Neutrophil (primary cell): ENCODE data around the gene WDR7.

Experiments
- H3K27ac ChIP-seq: fragments of 200-600 bp; sonication (generic); 2 replicates; pipeline ENCODE4 v1.5.1; 2016; ENCODE audit warnings: mild to moderate bottlenecking, moderate library complexity
- H3K27me3 ChIP-seq: fragments of 200-600 bp; sonication (generic); 2 replicates; pipeline ENCODE4 v1.6.0; 2016; ENCODE audit warnings: mild to moderate bottlenecking
- H3K36me3 ChIP-seq: fragments of 200-600 bp; sonication (generic); 2 replicates; pipeline ENCODE4 v1.5.1; 2017
- H3K4me1 ChIP-seq, 2 experiments: fragments of 200-600 bp in 1 of 2; sonication (generic) in 1 of 2; 1 replicate in 1 of 2; 2 replicates in 1 of 2; pipeline versions ENCODE4 v1.5.1 to v1.6.1; 2013 to 2016; ENCODE audit warnings: low read depth in 1 of 2, low read length in 1 of 2, mild to moderate bottlenecking in 1 of 2, moderate library complexity in 1 of 2; ENCODE audit not compliant: control insufficient read depth in 1 of 2, insufficient read depth in 1 of 2
- H3K4me3 ChIP-seq, 2 experiments: fragments of 200-600 bp in 1 of 2; sonication (generic) in 1 of 2; 1 replicate in 1 of 2; 2 replicates in 1 of 2; pipeline ENCODE4 v1.5.1; 2013 to 2016; ENCODE audit warnings: low read depth in 1 of 2, low read length in 1 of 2, mild to moderate bottlenecking in 1 of 2, moderate library complexity in 1 of 2
- H3K9me3 ChIP-seq: fragments of 200-600 bp; sonication (generic); 2 replicates; pipeline ENCODE4 v1.5.1; 2016
- CTCF ChIP-seq: fragments of 200-600 bp; sonication (generic); IDR thresholded peaks from 2 replicates; pipeline ENCODE4 v1.5.1; 2016; ENCODE audit warnings: antibody characterized with exemption

The WDR7 gene

DNA sequence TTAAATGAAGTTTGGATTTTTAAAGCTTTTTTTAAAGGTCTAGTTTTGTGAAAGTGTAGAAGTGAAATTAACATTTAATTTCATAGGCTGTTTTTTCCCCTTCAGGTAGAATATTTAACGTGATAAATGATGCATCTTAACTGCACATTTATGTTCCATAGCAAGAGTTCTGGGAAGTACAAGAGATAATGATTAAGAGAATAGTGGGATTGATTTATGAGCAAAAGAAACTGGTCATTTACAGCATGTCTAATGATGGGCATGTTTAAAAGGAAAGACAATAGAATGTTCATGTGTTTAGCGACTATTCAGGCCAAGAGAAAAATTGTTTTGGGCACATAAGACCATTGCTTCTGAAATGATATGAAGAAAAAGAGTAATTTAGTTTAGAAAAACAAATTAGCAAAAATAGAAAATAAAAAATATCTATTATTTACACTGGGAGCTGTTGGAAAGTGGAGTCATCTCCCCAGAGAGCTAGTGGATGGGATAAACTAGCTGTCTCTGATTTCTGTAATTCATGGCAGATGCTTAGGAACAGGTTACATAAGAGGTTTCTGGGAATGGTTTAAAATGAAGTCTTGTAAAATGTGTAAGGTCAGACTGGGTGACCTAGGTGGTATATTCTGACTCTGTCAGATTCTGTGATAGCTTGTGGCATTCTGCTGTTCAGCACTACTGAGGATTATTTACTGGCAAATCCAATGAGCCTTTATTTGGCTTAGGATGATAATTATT is 60.7 kb downstream of the WDR7 start:
- no peaks in the 10 kb centered on the region for H3K27me3 ChIP-seq
- H3K9me3 ChIP-seq, result no peaks in the 10 kb centered on the region
- no peak for TF ChIP-seq CTCF
- H3K27ac ChIP-seq, result no peak overlapping the region
- no peak overlapping the region for H3K4me3 ChIP-seq
- H3K4me1 ChIP-seq, result no peaks in the 10 kb centered on the region
- H3K36me3 ChIP-seq, result no peaks in the 10 kb centered on the region

DNA sequence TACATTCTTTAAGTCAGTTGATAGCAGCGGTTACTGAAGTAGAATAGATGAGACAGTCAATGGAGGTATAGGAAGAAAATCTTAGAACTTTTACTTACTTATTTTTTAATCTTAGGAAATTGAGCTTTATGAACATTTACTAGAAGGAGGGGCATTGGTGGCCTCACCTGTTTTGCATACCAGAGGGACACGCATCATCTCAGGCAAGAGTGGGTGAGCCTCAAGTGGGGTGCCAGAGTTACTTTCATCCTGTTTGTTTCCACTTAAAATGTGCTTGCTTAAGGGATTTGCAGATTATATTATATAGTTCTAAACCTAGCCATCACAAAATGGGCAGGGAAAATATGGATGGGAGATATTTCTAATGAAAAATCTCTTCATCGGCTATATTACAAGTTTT is 61.6 kb downstream of the WDR7 start:
- TF ChIP-seq CTCF, result no peak
- Histone ChIP-seq H3K9me3 (no peaks in the 10 kb centered on the region), H3K4me1 (no peaks in the 10 kb centered on the region), H3K4me3 (no peak overlapping the region), H3K27ac (no peak overlapping the region), H3K36me3 (no peaks in the 10 kb centered on the region), H3K27me3 (no peaks in the 10 kb centered on the region)

GRCh38 chr18:56715121-56715520 is 64.0 kb downstream of the WDR7 start:
- Histone ChIP-seq H3K4me1 (no peaks in the 10 kb centered on the region), H3K4me3 (no peak overlapping the region), H3K27me3 (no peaks in the 10 kb centered on the region), H3K36me3 (peaks cover 5% of the 10 kb centered on the region), H3K9me3 (no peaks in the 10 kb centered on the region), H3K27ac (no peak overlapping the region)
- TF ChIP-seq CTCF, result no peak

- Histone ChIP-seq H3K4me1 (no peaks in the 10 kb centered on the region), H3K27me3 (no peaks in the 10 kb centered on the region), H3K9me3 (no peaks in the 10 kb centered on the region), H3K36me3 (peaks cover 9% of the 10 kb centered on the region), H3K4me3 (no peak overlapping the region), H3K27ac (no peak overlapping the region)
- TF ChIP-seq CTCF, result no peak
Observed at GRCh38 chr18:56716692-56717146, 65.6 kb downstream of the WDR7 start.

DNA sequence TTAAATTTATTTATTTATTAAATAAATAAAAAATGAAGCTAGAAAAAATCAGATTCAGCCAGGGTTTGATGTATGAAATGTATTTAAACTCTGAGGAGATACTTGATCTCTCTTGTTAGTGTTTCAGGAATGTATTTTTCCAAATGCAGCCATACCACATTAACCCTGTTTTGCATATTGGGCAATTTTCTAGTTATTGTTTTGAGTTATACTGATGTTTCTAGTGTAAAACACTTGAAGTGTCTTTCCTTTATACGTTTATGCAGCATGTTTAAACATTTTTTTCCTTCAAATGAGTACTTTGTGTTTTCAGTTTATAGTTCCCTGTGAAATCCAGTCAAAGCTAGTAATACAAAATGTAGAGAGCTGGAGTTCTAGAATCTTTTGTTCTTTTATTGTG is 69.9 kb downstream of the WDR7 start:
- H3K27me3 ChIP-seq, result no peaks in the 10 kb centered on the region
- no peak for TF ChIP-seq CTCF
- H3K27ac ChIP-seq, result no peak overlapping the region
- no peaks in the 10 kb centered on the region for H3K4me1 ChIP-seq
- no peak overlapping the region for H3K4me3 ChIP-seq
- H3K36me3 ChIP-seq, result peaks cover 9% of the 10 kb centered on the region
- no peaks in the 10 kb centered on the region for H3K9me3 ChIP-seq
